ENCODE measurements around the gene MMP27.

GRCh38 chr11:102708654-102709053 is 3.1 kb upstream of the MMP27 start:
- TF ChIP-seq EP300 (IDR thresholded peaks at IDR 0.05; ENCODE audit: borderline replicate concordance in 1 of 2, low read depth in 1 of 2, low read length in 1 of 2) (no peak), USF2 (IDR thresholded peaks at IDR 0.05; ENCODE audit: borderline replicate concordance, low read depth, low read length) (no peak), GABPA (IDR thresholded peaks at IDR 0.05; ENCODE audit: low read depth) (no peak), TAF1 (IDR thresholded peaks at IDR 0.05; ENCODE audit: borderline replicate concordance, low read depth, low read length) (no peak), MXI1 (IDR thresholded peaks at IDR 0.05; ENCODE audit: low read depth, low read length) (no peak), YY1 (IDR thresholded peaks at IDR 0.05; ENCODE audit: low read depth) (no peak), RAD21 (IDR thresholded peaks at IDR 0.05; ENCODE audit: low read length) (no peak), RFX5 (IDR thresholded peaks at IDR 0.05; ENCODE audit: low read length) (no peak), TCF12 (IDR thresholded peaks at IDR 0.05) (no peak), RXRA (IDR thresholded peaks at IDR 0.05; ENCODE audit: borderline replicate concordance, low read depth) (no peak)
- TF ChIP-seq, protein P1, sequence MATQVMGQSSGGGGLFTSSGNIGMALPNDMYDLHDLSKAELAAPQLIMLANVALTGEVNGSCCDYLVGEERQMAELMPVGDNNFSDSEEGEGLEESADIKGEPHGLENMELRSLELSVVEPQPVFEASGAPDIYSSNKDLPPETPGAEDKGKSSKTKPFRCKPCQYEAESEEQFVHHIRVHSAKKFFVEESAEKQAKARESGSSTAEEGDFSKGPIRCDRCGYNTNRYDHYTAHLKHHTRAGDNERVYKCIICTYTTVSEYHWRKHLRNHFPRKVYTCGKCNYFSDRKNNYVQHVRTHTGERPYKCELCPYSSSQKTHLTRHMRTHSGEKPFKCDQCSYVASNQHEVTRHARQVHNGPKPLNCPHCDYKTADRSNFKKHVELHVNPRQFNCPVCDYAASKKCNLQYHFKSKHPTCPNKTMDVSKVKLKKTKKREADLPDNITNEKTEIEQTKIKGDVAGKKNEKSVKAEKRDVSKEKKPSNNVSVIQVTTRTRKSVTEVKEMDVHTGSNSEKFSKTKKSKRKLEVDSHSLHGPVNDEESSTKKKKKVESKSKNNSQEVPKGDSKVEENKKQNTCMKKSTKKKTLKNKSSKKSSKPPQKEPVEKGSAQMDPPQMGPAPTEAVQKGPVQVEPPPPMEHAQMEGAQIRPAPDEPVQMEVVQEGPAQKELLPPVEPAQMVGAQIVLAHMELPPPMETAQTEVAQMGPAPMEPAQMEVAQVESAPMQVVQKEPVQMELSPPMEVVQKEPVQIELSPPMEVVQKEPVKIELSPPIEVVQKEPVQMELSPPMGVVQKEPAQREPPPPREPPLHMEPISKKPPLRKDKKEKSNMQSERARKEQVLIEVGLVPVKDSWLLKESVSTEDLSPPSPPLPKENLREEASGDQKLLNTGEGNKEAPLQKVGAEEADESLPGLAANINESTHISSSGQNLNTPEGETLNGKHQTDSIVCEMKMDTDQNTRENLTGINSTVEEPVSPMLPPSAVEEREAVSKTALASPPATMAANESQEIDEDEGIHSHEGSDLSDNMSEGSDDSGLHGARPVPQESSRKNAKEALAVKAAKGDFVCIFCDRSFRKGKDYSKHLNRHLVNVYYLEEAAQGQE (IDR thresholded peaks at IDR 0.05; ENCODE audit: low read depth, low read length), result no peak
- TF ChIP-seq, protein P2, sequence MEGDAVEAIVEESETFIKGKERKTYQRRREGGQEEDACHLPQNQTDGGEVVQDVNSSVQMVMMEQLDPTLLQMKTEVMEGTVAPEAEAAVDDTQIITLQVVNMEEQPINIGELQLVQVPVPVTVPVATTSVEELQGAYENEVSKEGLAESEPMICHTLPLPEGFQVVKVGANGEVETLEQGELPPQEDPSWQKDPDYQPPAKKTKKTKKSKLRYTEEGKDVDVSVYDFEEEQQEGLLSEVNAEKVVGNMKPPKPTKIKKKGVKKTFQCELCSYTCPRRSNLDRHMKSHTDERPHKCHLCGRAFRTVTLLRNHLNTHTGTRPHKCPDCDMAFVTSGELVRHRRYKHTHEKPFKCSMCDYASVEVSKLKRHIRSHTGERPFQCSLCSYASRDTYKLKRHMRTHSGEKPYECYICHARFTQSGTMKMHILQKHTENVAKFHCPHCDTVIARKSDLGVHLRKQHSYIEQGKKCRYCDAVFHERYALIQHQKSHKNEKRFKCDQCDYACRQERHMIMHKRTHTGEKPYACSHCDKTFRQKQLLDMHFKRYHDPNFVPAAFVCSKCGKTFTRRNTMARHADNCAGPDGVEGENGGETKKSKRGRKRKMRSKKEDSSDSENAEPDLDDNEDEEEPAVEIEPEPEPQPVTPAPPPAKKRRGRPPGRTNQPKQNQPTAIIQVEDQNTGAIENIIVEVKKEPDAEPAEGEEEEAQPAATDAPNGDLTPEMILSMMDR (IDR thresholded peaks at IDR 0.05), result no peak

Data from SK-N-SH (cell line).